Measurements from ENCODE around the gene UGT1A8. TPM values are rescaled to one million over a fixed set of nuclear protein-coding genes. Genes with fewer than 3 reads are reported as not detected.

UGT1A8 gene
- total and polyA plus RNA-seq, 2 of the 4 experiments (the other 2 are of a cell fraction) = not detected

DNA sequence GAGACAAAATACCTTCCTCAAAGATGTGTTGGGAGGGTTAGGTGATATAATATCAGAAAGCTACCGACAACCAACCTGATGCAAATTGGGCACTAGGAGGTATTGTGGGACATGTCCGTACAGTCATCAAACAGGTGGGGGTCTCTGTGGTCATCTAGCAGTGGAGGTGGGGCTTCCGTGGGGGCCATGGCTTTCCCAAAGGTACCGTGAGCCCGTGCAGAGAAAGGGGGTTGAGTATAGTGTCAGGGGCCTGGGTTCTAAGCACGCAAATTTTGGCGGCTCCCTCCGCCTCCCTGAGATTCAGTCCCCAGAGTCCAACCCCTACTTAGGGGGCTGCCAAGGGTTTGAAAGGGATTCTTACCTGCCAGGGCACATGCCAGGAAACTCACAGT is 204.3 kb downstream of the UGT1A8 start:
- H3K36me3 ChIP-seq (ENCODE audit: control insufficient read depth, insufficient read depth, low read length) = no peaks in the 10 kb centered on the region
- no peaks in the 10 kb centered on the region for H3K4me1 ChIP-seq (ENCODE audit: control insufficient read depth, insufficient read depth, low read length)
- H3K9me1 ChIP-seq (ENCODE audit: insufficient read depth, low read length) = no peaks in the 10 kb centered on the region
- no peak for ATAC-seq (ENCODE audit: low read depth)
- H3K56ac ChIP-seq (ENCODE audit: extremely low read depth, insufficient read depth, low read length) = no peak overlapping the region
- H3K4me2 ChIP-seq (ENCODE audit: low read depth, low read length) = no peak overlapping the region
- H4K20me1 ChIP-seq (ENCODE audit: insufficient read depth, low read length) = no peaks in the 10 kb centered on the region
- peaks cover 10% of the 10 kb centered on the region for H3K27me3 ChIP-seq (ENCODE audit: control insufficient read depth, insufficient read depth, low read length)
- H2BK5ac ChIP-seq (ENCODE audit: low read depth, low read length, poor library complexity, severe bottlenecking) = no peak overlapping the region
- POLR2A ChIA-PET (ENCODE audit: unreplicated experiment) = no interaction called here
- no peak overlapping the region for H2AFZ ChIP-seq (replicated peaks; ENCODE audit: low read length, poor library complexity)
- H3K79me1 ChIP-seq (ENCODE audit: low read depth in 1 of 2, low read length in 2 of 2) = no peaks in the 10 kb centered on the region
- no peak overlapping the region for H4K5ac ChIP-seq (ENCODE audit: low read depth, low read length)
- in situ Hi-C loops (cut with MboI; ENCODE audit: low sequenced_read_pairs) = no loop called here
- H3K4me3 ChIP-seq (ENCODE audit: insufficient read depth, low read depth, low read length) = no peak overlapping the region
- H3K18ac ChIP-seq (ENCODE audit: low read depth, low read length) = no peak overlapping the region
- intact Hi-C loops (cut with micrococcal nuclease) = no loop called here
- H3K14ac ChIP-seq (replicated peaks; ENCODE audit: low read depth, low read length) = no peak overlapping the region
- H4K91ac ChIP-seq (ENCODE audit: insufficient read depth, low read depth, low read length) = no peak overlapping the region
- dilution Hi-C loops (cut with HindIII; ENCODE audit: low sequenced_read_pairs, unreplicated experiment) = no loop called here
- H2BK15ac ChIP-seq (ENCODE audit: low read depth, low read length) = no peak overlapping the region
- CTCF ChIA-PET = no interaction called here
- no peak overlapping the region for H2AK5ac ChIP-seq (ENCODE audit: low read depth, low read length)
- WGBS, 2 experiments (ENCODE audit: extremely low coverage in 2 of 2, insufficient read length in 1 of 2) = no CpG with 5 or more reads among the region's 8 CpGs
- no peak overlapping the region for H4K8ac ChIP-seq (ENCODE audit: low read depth in 2 of 2, low read length in 2 of 2)
- H3K9me3 ChIP-seq (ENCODE audit: control insufficient read depth, insufficient read depth, low read length) = no peaks in the 10 kb centered on the region
- H3K4ac ChIP-seq (ENCODE audit: low read depth, low read length) = no peak overlapping the region
- no peak overlapping the region for H2BK20ac ChIP-seq (ENCODE audit: low read depth, low read length)
- no peak overlapping the region for H3K9ac ChIP-seq (ENCODE audit: low read depth, low read length)
- no TSS peak for BruUV-seq (replicated peaks)
- no peak overlapping the region for H2AK9ac ChIP-seq (replicated peaks; ENCODE audit: low read depth, low read length, poor library complexity)
- TF ChIP-seq, protein P1, sequence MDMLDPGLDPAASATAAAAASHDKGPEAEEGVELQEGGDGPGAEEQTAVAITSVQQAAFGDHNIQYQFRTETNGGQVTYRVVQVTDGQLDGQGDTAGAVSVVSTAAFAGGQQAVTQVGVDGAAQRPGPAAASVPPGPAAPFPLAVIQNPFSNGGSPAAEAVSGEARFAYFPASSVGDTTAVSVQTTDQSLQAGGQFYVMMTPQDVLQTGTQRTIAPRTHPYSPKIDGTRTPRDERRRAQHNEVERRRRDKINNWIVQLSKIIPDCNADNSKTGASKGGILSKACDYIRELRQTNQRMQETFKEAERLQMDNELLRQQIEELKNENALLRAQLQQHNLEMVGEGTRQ (IDR thresholded peaks at IDR 0.05; ENCODE audit: low read depth, low read length) = no peak
- no peak overlapping the region for H3K27ac ChIP-seq (ENCODE audit: insufficient read depth, low read length)
- no peak overlapping the region for H2BK120ac ChIP-seq (ENCODE audit: low read depth, low read length)
- no peak for DNase-seq
- H3K23ac ChIP-seq (ENCODE audit: low read depth, low read length) = no peak overlapping the region

Data from IMR-90 (cell line).